GM04504 (cell line): Measurements from ENCODE around the gene NIFK.
A peak's percentile ranks its signal among the peaks of the same experiment; 100 is the strongest.

Experiments used
- DNase-seq: peaks from one replicate; pipeline ENCODE4 v3.0.0-alpha.2; 2012; ENCODE audit warnings: low read depth

The NIFK gene

DNA sequence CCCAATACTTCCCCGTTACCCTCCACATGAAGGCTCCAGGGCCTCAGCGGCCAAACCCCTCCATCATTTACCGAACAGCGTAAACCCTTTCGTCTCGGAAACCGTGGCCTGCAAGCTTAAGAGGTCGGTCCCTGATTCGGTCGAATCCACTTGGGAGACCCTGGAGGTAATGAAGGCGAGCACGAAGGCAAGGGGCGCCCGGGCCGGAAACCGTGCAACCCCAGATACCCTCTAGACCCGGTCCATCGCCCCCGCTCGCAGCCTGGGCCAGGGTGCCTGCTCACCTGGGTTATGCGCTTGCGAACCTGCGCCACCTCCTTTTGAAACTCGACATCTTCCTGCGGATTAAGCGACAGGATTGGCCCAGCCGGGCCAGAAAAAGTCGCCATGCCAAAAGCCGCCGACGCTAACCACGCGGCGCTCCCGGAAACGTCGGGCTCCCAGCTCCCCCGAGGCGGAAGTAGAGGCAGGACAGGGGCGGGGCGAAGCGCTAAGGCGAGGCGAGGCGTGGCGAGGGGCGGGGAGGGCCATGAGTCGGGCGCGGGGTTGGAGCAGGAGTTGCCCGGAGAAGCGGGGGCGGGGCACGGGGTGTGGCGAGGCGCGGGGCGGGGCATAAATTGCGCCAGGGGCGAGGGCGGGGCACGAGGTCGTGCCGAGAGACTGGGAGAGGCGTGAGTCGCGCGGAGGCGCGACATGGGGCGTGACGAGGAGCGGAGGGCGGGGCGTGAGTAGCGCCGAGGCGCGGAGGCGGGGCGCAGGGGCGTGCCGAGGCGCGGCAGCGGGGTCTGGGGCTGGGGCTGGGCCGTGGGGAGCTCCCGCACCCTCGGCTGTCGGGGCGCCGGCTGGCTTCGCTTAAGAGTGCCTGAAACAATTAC, at the start of gene NIFK:
Gene NIFK, minus strand, starts transcription at position 414 of the 875 bp plus-strand sequence. Its CDS starts 25 bp downstream, at position 389.
- peak; percentile 93 for DNase-seq

GRCh38 chr2:121783180-121783579, 46.5 kb upstream of the NIFK start:
- no peak for DNase-seq

DNA sequence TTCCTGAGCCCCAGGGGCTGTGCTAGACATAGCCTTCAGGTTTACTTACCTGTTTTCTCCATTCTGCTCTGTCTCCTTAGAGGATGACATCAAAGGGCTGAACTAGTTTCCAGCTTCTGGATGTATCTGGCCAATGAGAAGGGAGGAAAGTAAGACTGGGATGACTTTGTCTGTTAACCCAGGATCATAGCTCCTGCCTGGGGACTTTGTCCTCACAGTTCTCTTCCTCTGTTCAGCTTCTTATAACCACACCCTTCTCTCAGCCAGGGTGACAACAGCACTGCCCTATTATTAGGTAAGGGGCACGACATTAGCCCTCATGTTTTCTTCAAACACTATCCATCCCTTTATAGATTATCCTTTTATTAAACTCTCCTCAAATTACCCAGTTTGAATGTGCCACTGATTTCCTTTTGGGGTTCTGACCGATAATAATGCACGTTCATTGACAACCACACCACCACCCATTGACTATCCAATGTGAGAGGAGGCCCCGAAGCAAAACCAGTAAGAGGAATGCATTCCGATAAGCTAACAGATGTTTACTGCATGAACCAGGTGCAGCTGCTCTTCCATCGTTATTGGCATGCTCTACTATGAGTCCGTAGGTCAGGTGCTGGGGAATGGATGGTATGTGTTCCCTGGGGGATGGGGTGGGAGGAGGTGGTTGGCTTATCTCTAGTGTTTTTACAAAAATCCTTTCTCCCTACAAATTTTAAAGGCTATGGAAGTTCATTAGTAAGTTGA, 42.2 kb upstream of the NIFK start:
- DNase-seq: no peak

- no peak for DNase-seq
These were observed 41.0 kb upstream of the NIFK start for GRCh38 chr2:121777699-121778058.

GRCh38 chr2:121776885-121777698, 40.4 kb upstream of the NIFK start:
- DNase-seq: no peak

DNA sequence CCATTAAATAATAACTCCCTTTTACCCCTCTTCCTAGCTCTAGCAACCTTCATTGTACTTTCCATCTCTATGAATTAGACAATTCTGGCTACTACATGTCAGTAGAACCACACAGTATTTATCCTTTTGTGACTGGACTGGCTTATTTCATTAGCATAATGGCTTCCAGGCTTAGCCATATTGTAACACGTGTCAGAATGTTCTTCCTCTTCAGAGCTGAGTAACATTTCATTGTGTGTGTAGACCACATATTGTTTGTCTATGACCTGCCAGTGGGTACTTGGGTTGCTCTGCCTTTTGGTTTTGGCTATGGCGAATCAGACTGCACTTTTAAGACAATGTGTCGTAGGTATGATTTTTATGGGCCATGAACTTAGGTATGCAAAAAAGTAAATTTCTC, 39.7 kb upstream of the NIFK start:
- no peak for DNase-seq

- DNase-seq: no peak
These were observed 37.6 kb upstream of the NIFK start for GRCh38 chr2:121774235-121774634.

DNA sequence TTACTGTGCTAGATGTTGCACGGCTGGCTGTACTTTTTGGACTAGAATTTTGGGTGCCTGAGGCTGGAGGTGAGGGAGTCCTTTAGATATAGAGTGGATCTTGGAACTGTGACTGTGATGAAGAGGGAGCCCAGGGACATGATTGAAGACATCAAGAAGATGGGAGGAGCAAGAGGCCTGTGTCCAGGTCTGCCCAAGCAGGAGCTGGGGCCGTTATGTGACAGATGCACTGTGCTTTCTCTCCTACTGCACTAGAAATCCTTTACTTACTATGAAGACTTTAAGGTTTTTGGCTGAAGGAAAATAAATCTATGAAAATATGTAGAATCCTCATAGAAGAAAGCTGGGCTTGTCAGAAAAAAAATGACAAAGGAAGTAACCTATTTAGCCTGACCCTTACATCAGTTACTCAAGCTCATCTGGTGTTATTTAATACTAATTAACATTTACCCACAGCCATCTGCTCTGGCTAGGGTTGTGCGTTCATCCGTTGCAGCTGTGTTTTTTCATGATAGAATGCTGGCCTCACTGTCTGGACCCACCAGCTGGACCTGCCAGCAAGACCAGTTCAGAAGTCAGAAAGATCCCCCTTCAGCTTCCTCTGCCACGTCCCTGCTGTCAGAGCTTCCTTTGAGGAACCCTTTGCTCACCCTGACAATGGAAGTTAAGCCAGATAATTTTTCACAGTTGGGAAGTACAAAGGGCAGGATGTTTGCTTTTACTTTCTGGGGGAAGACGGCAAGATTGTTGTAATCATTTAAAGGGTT, 35.5 kb upstream of the NIFK start:
- DNase-seq: no peak

DNA sequence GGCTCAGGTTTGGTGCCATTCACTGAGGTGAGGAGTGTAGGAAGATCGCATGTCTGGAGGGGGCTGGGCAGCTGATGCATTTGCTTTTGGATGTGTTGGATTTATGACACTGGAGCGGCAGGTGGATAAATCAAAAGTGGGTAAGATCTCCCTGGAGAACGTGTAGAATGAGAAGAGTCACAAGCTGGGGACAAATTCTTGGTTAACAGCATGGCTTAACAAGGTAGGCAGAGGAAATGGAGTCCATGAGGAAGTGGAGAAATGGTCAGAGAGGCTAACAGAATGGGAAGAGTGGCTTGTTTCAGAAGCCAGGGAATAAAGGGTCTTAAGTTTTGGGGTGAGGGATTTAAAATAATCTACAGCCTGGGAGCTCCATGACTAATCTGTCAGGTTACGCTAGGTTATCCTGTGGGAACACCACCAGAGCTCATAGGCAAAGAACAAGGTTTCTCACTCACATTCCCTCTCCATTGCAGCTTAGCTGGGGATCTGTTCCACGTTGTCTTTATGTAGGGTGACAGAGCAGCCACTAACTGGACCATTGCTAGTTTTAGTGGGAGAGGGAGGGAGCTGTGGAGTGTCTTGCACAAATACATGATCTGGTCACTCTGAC, 31.6 kb upstream of the NIFK start:
- no peak for DNase-seq

- DNase-seq: no peak
These were observed 29.9 kb upstream of the NIFK start for GRCh38 chr2:121766624-121767023.

DNA sequence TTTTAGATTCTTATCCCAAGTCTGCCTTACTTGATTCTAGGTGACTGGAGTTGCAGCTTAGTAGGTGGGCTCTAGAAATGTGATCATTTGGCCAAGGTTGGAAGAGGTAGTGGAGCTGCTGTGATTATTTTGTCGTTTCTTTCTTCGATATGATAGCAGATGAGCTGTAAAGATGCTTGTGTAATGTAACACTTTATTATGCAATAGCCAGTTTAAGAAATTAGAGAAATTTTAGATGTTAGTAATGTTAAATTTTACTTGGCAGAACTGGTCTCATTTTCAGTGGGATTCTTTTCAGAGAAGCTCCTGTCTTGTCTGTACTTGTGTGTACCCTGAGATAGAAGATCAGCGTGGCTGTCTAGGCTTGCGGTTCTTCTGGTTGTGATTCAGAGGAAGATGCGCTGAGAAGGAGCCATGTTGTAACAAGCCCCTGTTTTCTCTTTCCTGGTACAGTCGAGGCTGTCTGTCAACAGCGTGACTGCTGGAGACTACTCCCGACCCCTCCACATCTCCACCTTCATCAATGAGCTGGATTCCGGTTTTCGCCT, 28.1 kb upstream of the NIFK start:
- no peak for DNase-seq

- DNase-seq: peak; percentile 93
These were observed 18.8 kb upstream of the NIFK start, which contains the start of gene TSN for GRCh38 chr2:121755237-121756111. TSN (plus strand) TSS chr2:121755651; CDS start chr2:121755780, 129 bp downstream.

GRCh38 chr2:121754851-121755236, 18.2 kb upstream of the NIFK start:
- DNase-seq: no peak

- no peak for DNase-seq
These were observed 11.5 kb upstream of the NIFK start for GRCh38 chr2:121748202-121748601.

- DNase-seq: no peak
These were observed 9.4 kb upstream of the NIFK start for GRCh38 chr2:121746071-121746578.

- DNase-seq: no peak
These were observed 4.8 kb upstream of the NIFK start for GRCh38 chr2:121741450-121741849.

DNA sequence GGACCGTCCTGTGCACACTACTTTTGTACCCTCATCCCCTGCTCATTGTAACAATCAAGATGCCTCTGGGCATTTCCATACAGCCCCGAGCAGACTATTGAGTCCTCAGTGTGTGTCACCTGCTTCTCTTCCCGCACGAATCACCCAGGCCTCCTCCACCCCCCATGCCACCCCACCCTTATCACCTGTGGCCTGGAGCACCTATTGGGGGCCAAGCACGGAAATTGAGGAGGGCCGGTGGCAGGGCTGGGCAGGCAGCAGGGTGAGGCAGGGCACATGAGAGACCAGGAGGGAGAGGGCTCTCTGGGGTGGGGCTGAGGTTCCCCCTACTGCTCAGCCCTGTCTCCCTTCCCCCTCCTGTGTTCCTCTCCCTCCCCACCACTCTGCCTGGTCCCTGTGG, 4.3 kb upstream of the NIFK start:
- no peak for DNase-seq

GRCh38 chr2:121736140-121736461, 574 bp downstream of the NIFK start:
- DNase-seq: no peak

DNA sequence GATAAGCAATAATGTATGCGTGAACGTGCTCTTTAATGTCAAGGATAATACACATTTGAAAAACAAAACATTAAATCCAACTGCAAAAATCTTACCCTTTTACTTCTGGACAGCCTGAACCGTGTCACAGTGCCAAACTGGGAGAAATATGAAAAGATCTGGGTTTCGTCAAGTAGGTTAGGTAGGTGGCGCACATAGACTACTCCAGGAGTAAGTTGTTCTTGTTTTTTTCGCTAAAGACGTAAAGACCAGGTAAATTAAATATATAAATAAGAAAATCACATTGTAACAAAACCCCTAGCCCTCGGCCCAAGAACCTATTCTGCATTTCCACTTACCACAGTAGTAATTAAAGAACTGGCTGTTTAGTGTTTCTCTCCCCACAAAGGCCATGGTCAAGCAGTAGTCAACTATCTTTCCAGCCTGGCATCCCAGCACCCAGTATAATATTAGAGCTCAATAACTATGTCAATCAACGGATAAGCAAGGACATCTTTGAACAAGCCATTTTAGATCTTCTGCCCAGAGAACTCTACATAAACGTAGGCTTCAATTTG, 1.1 kb downstream of the NIFK start:
- DNase-seq: no peak
